OCI-LY7 (cell line): ENCODE data around the gene FAM135A. TPM values are rescaled to one million over a fixed set of nuclear protein-coding genes. Genes with fewer than 3 reads are reported as not detected.
"Not testable (repeated sequence)": the region's sequence is repeated elsewhere in the genome, so short reads cannot be mapped to it uniquely, and the experiment has no call there.

Source experiments
- BruUV-seq: library from RNA; stranded (reverse); fragments of 400-500 nt; replicated peaks from 2 replicates; lab custom pipeline; 2021; lab: Mats Ljungman, UMichigan
- CTCF ChIA-PET: fragments of 300-600 bp; sonication (Branson Sonifier 250); formaldehyde crosslinking; loops from one replicate; lab custom pipeline; 2022; ENCODE audit warnings: antibody characterized with exemption; ENCODE audit not compliant: unreplicated experiment; lab: Charles Lee
- POLR2A ChIA-PET: fragments of 300-600 bp; sonication (Branson Sonifier 250); formaldehyde crosslinking; loops from one replicate; lab custom pipeline; 2022; ENCODE audit warnings: antibody characterized with exemption; lab: Charles Lee
- DNase-seq: peaks from one replicate; pipeline ENCODE4 v3.0.0-alpha.2; 2015; ENCODE audit warnings: low spot score
- H2AFZ ChIP-seq: fragments of 200-600 bp; sonication (generic), shearing (Covaris generic); 2 replicates; pipeline ENCODE4 v1.6.1; 2014; ENCODE audit warnings: mild to moderate bottlenecking, antibody characterized with exemption, low read length, moderate library complexity
- H3K27ac ChIP-seq: fragments of 200-600 bp; sonication (generic); 2 replicates; pipeline ENCODE4 v1.5.1; 2014; ENCODE audit warnings: mixed run types, low read depth, mild to moderate bottlenecking, moderate library complexity, low read length, inconsistent platforms; ENCODE audit not compliant: poor library complexity, severe bottlenecking
- H3K36me3 ChIP-seq: fragments of 200-600 bp; sonication (generic); 2 replicates; pipeline ENCODE4 v1.6.1; 2014; ENCODE audit warnings: mild to moderate bottlenecking, antibody characterized with exemption, low read length, moderate library complexity, mixed read lengths; ENCODE audit not compliant: insufficient read depth
- H3K4me1 ChIP-seq: fragments of 200-600 bp; sonication (generic); 2 replicates; pipeline ENCODE4 v1.5.1; 2014; ENCODE audit warnings: mild to moderate bottlenecking, low read length; ENCODE audit not compliant: insufficient read depth, poor library complexity, severe bottlenecking
- H3K4me2 ChIP-seq: fragments of 200-600 bp; sonication (generic); 2 replicates; pipeline ENCODE4 v1.6.1; 2014; ENCODE audit warnings: mild to moderate bottlenecking, low read length
- H3K4me3 ChIP-seq: fragments of 200-600 bp; sonication (generic); 2 replicates; pipeline ENCODE4 v1.5.1; 2014; ENCODE audit warnings: mild to moderate bottlenecking, low read depth, low read length; ENCODE audit not compliant: poor library complexity, severe bottlenecking
- H3K79me2 ChIP-seq: fragments of 200-600 bp; sonication (generic); 2 replicates; pipeline ENCODE4 v1.6.1; 2016; ENCODE audit warnings: low read depth, mild to moderate bottlenecking, low read length, moderate library complexity, mixed read lengths; ENCODE audit not compliant: insufficient read depth
- H3K9me2 ChIP-seq: fragments of 200-600 bp; sonication (generic); 2 replicates; pipeline ENCODE4 v1.6.1; 2016; ENCODE audit warnings: mild to moderate bottlenecking, low read length, mixed read lengths; ENCODE audit not compliant: insufficient read depth
- H3K9me3 ChIP-seq: fragments of 200-600 bp; sonication (generic); 2 replicates; pipeline ENCODE4 v1.6.1; 2014; ENCODE audit warnings: mild to moderate bottlenecking, mixed run types, low read length, mixed read lengths
- H4K20me1 ChIP-seq: fragments of 200-600 bp; sonication (generic); 2 replicates; pipeline ENCODE4 v1.6.1; 2014; ENCODE audit warnings: mild to moderate bottlenecking, antibody characterized with exemption, low read length, moderate library complexity, mixed read lengths; ENCODE audit not compliant: insufficient read depth
- EZH2phosphoT487 ChIP-seq: fragments of 200-600 bp; sonication (generic); IDR thresholded peaks from 2 replicates; pipeline ENCODE4 v1.6.1; 2018; ENCODE audit warnings: low read depth, borderline replicate concordance, mild to moderate bottlenecking, mixed run types, antibody characterized with exemption, low read length, moderate library complexity, mixed read lengths
- intact Hi-C: fragments of 100-400 bp; cut with micrococcal nuclease; formaldehyde crosslinking; loops from one replicate; pipeline ENCODE4 v1.10.0; 2022; ENCODE audit not compliant: unreplicated experiment
- total RNA-seq, 2 experiments: library from RNA; depleted of rRNA in 1 of 2; stranded (reverse); fragments of >200 nt in 1 of 2; shearing (Covaris generic) in 1 of 2; gene quantifications; 2 replicates each; pipeline ENCODE4 v1.2.3, GENCODE V29; 2014 to 2022
- TF ChIP-seq, protein P1 (sequence below): fragments of 200-600 bp; sonication (generic); conservative IDR thresholded peaks from 2 replicates; pipeline ENCODE4 v1.5.1; 2014; ENCODE audit warnings: mild to moderate bottlenecking, antibody characterized with exemption, low read length, moderate library complexity, mixed read lengths

Gene FAM135A
- total RNA-seq, 2 experiments from 2014 or later, result 35.5 to 66.2 TPM

DNA sequence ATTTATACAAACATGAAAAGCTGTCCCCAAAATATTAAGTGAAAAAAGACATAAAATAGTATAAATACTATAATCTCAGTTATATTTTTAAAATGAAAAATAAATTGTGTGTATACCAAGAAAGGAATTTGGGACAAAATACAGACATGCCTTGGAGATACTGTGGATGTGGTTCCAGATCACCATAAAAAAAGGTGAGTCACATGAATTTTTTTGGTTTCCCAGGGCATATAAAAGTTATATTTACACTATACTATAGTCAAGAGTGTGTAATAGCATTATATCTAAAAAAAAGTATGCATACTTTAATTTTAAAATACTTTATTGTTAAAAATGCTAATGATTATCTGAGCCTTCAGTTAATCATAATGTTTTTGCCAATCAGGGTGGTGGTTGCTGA lies 136.0 kb downstream of the FAM135A start:
- POLR2A ChIA-PET, result interaction anchor here (0.9 kb wide), 1 partner anchor 10 kb away, joined by 3 read pairs; no protein-coding TSS in a partner anchor
- TF ChIP-seq, protein P1, sequence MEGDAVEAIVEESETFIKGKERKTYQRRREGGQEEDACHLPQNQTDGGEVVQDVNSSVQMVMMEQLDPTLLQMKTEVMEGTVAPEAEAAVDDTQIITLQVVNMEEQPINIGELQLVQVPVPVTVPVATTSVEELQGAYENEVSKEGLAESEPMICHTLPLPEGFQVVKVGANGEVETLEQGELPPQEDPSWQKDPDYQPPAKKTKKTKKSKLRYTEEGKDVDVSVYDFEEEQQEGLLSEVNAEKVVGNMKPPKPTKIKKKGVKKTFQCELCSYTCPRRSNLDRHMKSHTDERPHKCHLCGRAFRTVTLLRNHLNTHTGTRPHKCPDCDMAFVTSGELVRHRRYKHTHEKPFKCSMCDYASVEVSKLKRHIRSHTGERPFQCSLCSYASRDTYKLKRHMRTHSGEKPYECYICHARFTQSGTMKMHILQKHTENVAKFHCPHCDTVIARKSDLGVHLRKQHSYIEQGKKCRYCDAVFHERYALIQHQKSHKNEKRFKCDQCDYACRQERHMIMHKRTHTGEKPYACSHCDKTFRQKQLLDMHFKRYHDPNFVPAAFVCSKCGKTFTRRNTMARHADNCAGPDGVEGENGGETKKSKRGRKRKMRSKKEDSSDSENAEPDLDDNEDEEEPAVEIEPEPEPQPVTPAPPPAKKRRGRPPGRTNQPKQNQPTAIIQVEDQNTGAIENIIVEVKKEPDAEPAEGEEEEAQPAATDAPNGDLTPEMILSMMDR, result no peak
- TF ChIP-seq EZH2phosphoT487, result no peak
- no peak overlapping the region for H3K4me3 ChIP-seq

DNA sequence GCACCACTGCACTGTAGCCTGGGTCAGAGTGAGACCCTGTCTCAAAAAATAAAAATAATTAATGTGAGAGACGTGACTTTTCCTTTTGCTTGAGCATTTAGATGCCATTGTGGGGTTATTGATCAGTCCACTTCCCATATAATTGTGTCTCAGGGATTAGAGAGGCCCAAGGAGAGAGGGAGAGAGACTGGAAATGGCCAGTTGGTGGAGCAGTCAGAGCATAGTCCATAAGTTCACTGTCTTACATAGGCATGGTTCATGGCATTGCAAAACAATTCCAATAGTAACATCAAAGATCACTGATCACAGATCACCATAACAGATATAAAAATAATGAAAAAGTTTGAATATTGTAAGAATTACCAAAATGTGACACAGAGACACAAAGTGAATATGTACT lies 138.3 kb downstream of the FAM135A start:
- no TSS peak for BruUV-seq
- intact Hi-C loops, result no loop called here
- no peak for DNase-seq
- ChIA-PET CTCF (no interaction called here), POLR2A (no interaction called here)
- Histone ChIP-seq H3K9me3 (no peaks in the 10 kb centered on the region), H3K4me2 (no peak overlapping the region), H4K20me1 (no peaks in the 10 kb centered on the region), H2AFZ (no peak overlapping the region), H3K4me1 (no peaks in the 10 kb centered on the region), H3K9me2 (no peaks in the 10 kb centered on the region), H3K27ac (no peak overlapping the region), H3K79me2 (no peaks in the 10 kb centered on the region), H3K4me3 (no peak overlapping the region), H3K36me3 (no peaks in the 10 kb centered on the region)
- TF ChIP-seq, protein P1, result no peak
- TF ChIP-seq EZH2phosphoT487, result no peak

More for the DNA sequence above, 136.0 kb downstream of the FAM135A start:
- Histone ChIP-seq H4K20me1 (no peaks in the 10 kb centered on the region), H3K9me3 (no peaks in the 10 kb centered on the region), H3K27ac (no peak overlapping the region), H3K36me3 (no peaks in the 10 kb centered on the region), H2AFZ (no peak overlapping the region), H3K4me1 (no peaks in the 10 kb centered on the region), H3K9me2 (no peaks in the 10 kb centered on the region), H3K4me2 (no peak overlapping the region), H3K79me2 (no peaks in the 10 kb centered on the region)
- BruUV-seq, result no TSS peak
- CTCF ChIA-PET, result no interaction called here
- intact Hi-C loops, result no loop called here
- DNase-seq, result no peak

DNA sequence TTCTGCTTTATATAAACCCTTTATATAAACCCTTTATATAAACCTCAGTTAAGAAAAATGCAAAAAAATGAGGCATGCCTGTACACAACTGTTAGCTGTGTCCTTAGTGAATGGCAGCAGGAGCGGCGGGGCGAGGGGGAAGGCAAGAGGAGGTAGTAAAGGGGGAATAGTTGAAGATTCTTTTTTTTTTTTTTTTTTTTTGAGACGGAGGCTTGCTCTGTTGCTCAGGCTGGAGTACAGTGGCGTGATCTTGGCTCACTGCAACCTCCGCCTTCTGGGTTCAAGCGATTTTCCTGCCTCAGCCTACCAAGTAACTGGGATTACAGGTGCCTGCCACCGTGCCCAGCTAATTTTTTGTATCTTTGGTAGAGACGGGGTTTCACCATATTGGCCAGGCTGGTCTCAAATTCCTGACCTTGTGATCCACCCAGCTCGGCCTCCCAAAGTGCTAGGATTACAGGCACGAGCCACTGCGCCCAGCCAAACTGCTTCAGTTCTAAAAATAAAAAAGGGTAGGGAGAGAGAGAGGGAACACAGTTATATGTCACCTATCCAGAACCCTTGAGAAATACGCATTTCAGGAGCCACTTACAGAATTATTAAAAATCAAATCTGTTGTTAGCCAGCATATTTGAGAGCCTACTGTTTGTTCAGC lies 139.1 kb downstream of the FAM135A start:
- DNase-seq, result not testable (repeated sequence)

More for the DNA sequence above, 139.1 kb downstream of the FAM135A start:
- BruUV-seq, H3K79me2 ChIP-seq, H3K9me2 ChIP-seq, H3K4me3 ChIP-seq, H3K36me3 ChIP-seq, H3K27ac ChIP-seq, H3K4me2 ChIP-seq, H2AFZ ChIP-seq, H3K9me3 ChIP-seq, H4K20me1 ChIP-seq, intact Hi-C loops, CTCF ChIA-PET, H3K4me1 ChIP-seq: not testable (repeated sequence)
- POLR2A ChIA-PET, result interaction anchor here (0.7 kb wide), 1 partner anchor 314 kb away, joined by 3 read pairs; no protein-coding TSS in a partner anchor
